C4-2B (cell line): ENCODE measurements around the gene SEZ6.
A peak's percentile ranks its signal among the peaks of the same experiment; 100 is the strongest.

Experiments used
- H3K27ac ChIP-seq: fragments of 450-650 bp; 2 replicates; pipeline ENCODE4 v1.5.1; 2017
- ZFX ChIP-seq: fragments of 450-650 bp; IDR thresholded peaks from 2 replicates; pipeline ENCODE4 v1.6.1; 2017
- TF ChIP-seq, protein P1 (sequence below): fragments of 450-650 bp; conservative IDR thresholded peaks from 2 replicates; pipeline ENCODE4 v1.5.1; 2017; ENCODE audit warnings: mild to moderate bottlenecking

SEZ6 gene

DNA sequence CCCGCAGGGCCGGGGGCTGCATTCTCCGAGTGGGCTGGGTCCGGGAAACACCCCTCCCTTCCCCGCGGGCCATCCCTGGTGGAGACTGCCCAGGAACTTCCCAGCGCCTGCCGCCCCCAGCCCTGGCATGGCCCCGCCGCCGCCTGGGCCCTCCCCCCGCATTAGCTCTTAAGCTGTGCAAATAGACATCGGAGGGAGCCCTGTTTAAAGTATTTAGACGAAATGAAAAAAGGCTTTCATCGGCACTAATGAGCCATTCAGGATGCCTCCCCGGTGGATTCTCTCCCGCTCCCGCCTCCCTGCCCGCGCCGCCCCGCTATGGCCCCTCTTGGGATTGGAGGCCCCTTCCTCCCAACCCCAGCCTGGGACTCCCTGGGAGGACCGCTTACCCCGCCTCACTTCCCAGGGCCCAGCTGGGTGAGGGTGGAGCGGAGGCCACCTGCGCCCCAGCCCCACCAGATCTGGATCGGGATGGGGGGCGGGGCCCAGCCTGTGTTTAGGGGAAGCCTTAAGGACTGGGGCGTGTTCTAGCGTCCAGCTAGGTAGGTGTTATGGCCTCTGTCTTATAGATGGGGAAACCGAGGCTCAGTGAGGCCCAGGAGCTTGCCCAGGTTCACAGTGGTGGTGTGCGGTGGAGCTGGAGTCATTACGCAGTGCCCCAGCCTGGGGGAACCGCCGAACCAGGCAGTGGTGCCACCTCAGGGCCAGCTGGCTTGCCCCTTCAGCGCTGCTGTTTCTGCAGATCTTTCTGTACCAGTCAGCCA, 19.7 kb downstream of the SEZ6 start:
- peak overlapping the region; percentile 15; the same call in 1 of the 2 replicates for H3K27ac ChIP-seq
- TF ChIP-seq, protein P1, sequence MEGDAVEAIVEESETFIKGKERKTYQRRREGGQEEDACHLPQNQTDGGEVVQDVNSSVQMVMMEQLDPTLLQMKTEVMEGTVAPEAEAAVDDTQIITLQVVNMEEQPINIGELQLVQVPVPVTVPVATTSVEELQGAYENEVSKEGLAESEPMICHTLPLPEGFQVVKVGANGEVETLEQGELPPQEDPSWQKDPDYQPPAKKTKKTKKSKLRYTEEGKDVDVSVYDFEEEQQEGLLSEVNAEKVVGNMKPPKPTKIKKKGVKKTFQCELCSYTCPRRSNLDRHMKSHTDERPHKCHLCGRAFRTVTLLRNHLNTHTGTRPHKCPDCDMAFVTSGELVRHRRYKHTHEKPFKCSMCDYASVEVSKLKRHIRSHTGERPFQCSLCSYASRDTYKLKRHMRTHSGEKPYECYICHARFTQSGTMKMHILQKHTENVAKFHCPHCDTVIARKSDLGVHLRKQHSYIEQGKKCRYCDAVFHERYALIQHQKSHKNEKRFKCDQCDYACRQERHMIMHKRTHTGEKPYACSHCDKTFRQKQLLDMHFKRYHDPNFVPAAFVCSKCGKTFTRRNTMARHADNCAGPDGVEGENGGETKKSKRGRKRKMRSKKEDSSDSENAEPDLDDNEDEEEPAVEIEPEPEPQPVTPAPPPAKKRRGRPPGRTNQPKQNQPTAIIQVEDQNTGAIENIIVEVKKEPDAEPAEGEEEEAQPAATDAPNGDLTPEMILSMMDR: no peak
- TF ChIP-seq ZFX: no peak

DNA sequence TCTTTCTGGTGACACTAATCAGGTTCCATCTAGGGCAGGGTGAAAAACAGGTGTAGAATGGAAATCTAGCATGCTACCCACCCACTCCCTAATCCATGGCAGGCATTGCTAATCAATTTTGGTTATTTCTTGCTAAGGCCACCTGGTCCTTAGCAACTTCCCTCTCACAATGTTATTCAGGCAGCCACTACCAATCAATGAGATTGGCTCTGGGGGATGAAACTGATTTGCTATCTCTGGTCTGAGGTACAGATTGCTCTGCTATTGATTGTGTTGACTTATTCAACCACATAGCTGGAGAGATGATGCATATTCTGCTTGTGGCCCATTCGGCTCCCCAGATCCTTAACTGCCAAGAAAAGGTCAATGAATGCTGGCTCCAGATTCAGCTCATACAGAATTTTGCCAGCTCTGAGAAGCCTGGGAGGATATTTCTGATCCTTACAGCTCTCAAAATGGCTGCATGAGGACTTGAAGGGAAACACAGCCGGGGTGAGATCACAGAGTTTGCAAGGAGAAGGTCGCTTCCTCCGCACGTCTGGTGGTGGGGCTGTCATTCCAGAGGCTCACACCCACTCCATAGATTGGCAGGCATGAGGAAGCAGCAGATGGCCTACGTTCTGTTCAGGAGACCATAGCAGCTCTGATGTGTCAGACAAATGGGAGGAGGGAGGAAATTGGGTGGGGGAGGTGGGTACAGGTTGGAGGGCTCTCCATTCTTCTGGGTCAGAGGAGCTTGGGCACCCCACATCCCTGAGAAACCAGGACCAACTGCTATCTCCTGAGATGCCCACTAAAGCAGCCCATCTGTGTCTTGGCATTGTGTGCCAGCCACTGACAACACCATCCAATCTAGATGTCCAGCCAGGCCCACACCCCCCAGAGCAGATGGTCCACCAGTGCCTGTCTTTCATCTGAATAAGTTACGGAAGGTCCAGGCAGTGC, 22.3 kb downstream of the SEZ6 start:
- no peak overlapping the region for H3K27ac ChIP-seq
- no peak for TF ChIP-seq ZFX
- TF ChIP-seq, protein P1: no peak

DNA sequence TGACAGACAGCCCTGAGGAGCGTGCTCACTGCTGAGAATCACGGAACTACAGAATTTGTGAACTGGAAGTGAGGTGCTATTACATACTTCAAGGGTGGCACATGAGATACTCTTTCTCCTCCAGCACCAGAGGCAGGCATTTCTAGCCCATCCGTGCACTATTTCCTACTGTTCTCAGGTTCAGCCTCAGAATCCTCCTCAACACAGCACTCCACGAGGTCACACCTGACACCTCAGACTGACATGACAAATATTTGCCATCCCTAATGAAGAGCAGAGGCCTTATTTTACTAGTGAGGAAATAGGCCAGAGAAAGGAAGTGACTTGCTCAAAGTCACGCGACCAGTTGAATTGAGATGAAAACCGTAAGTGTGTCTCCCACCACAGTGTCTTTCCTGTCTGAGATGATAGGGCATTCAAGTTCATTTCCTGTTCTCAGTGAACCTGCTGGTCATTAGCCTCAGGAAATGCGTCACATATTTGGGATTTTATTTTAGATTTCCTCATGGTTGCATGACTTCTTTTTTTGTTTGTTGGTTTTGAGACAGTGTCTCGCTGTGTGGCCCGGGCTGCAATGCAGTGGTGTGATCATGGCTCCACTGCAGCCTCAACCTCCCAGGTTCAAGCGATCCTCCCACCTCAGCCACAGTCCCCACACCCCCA, 23.6 kb downstream of the SEZ6 start:
- TF ChIP-seq ZFX: no peak
- TF ChIP-seq, protein P1: no peak
- H3K27ac ChIP-seq: no peak overlapping the region

DNA sequence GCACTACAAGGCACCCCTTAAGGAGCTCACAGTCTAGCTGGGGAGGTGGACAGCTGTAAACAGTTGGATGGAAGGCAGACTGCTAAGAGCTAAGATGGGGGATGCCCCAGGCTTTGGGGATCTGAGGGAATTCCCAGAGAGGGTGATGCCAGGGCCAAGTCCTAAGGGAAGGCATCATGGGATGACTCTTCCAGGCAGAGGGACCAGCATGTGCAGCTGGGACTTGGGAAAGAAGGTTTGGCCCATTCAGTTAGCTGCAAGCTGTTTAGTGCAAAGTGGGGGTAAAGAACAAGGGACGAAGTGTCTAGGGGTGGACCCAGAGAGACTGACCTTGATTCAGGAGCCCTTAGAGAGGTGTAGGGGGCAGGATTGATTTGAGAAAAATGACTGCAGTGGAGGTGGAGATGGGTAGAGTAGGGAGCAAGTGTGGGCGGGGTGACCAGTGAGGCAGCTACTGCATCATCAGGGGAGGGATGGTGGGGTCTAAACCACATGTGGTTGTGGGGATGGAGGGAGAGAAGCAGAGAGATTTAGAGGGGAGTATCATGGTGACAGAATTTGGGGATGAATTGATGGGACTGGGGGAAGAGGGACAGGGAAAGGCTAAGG, 27.4 kb downstream of the SEZ6 start:
- TF ChIP-seq, protein P1: no peak
- TF ChIP-seq ZFX: no peak
- H3K27ac ChIP-seq: no peak overlapping the region

DNA sequence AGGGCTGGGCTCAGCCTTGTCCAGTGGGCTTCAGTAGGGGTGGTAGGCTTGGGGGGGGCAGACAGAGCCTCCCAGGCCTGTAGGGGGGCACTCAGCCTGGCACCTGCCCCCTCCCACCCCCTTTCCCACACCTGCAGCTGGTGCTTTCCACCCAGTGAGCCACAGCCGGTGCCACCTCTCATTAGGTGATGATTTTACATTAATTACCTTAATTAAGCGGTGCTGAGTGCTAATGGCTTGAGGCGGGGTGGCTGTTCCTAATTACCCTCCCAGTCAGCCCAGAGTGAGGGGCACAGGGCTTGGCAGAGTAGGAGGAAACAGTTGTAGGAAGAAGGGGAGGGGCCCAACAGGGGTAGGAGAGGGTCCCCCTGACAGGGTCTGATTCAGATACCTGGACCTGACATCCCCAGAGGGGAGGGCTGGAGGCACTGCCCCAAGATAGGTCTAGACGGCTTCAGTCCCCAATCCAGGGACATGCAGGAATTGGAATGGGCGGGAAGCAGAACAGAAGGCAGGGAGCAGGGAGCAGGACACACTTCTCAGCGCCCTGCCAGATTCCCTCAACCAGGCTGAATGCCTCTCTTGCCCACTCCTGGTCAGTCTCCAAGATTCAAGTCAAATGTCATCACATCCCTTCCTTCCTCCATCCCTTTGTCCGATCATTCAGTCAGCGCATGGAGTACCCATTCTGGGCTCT, 28.0 kb downstream of the SEZ6 start:
- no peak for TF ChIP-seq ZFX
- TF ChIP-seq, protein P1: no peak

DNA sequence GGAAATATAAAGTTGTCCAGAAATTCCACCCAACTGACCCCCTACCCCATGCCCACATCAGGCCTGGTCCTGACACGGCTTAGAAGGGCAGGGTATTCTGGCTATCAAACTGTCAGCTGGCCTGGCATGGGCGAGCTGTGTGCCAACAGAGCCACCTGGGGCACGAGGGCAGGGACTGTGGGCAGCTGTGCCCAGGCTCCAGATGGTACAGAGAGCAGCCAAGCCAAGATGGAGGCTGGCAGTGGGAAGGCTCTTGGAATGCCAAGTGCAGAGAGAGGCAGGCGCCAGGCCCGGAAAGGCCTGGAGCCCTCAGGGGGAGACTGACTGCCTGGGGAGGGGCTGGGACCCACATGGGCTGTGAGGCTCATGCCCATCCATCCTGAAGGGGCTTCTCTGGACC, 30.2 kb downstream of the SEZ6 start:
- peak overlapping the region; percentile 59 for H3K27ac ChIP-seq
- TF ChIP-seq, protein P1: no peak
- TF ChIP-seq ZFX: no peak

More for the DNA sequence above, 28.0 kb downstream of the SEZ6 start:
- no peak overlapping the region for H3K27ac ChIP-seq
